Measurements from ENCODE around the gene FAM111B. TPM values are rescaled to one million over a fixed set of nuclear protein-coding genes. Genes with fewer than 3 reads are reported as not detected.

The FAM111B gene
- total RNA-seq, 1 experiment from 2014 or later = 26.7 TPM

DNA sequence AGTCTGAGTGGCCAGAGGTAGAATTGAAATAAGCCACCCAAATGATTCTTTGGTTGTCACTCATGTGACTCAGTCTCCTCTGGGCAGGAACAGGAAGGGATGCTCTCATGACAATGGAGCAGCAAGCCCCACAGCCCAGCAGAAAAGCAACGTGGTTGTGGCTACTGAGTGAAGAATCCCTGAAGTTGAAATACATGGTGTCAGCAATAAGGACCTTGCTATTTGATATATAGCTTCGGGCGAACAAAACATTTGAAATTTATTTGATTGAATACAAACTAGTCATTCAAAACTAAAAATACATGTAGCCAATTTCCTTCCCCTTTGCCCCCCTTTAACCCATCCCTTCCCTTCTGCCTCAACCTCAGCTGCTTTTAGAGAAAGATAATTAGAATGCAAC, 50.4 kb downstream of the FAM111B start:
- no peaks in the 10 kb centered on the region for H3K4me1 ChIP-seq (ENCODE audit: insufficient read depth, low read length)
- H3K27me3 ChIP-seq (ENCODE audit: low read length) = peaks cover 23% of the 10 kb centered on the region; the same call in 1 of the 2 replicates
- no peaks in the 10 kb centered on the region for H3F3A ChIP-seq (ENCODE audit: low read length, unreplicated experiment)
- ChIA-PET CTCF (interaction anchor here (1.4 to 1.5 kb wide), 2 partner anchors 14 to 15 kb away, joined by 3 to 13 read pairs; partner anchors contain the start of genes DTX4 and FAM111A), POLR2A (ENCODE audit: unreplicated experiment) (no interaction called here)
- H3K4me3 ChIP-seq (ENCODE audit: low read length) = no peak overlapping the region
- no peak for ATAC-seq
- no peak for TF ChIP-seq EZH2phosphoT487 (IDR thresholded peaks at IDR 0.05; ENCODE audit: borderline replicate concordance, low read length)
- TF ChIP-seq EZH2 (IDR thresholded peaks at IDR 0.05; ENCODE audit: low read length, unreplicated experiment) = no peak
- H3K27ac ChIP-seq (ENCODE audit: low read length) = no peak overlapping the region
- H3K9me2 ChIP-seq (replicated peaks; ENCODE audit: low read length) = no peaks in the 10 kb centered on the region
- no peak for DNase-seq
- H3K36me3 ChIP-seq (ENCODE audit: low read depth, low read length) = peaks cover 3% of the 10 kb centered on the region; the same call in 1 of the 2 replicates
- no peaks in the 10 kb centered on the region for H3K79me2 ChIP-seq (ENCODE audit: low read length)
- H3K4me2 ChIP-seq (ENCODE audit: low read length) = no peak overlapping the region
- intact Hi-C loops (cut with micrococcal nuclease) = no loop called here
- no peak overlapping the region for H2AFZ ChIP-seq (ENCODE audit: low read length)
- H4K20me1 ChIP-seq (ENCODE audit: low read length) = no peaks in the 10 kb centered on the region
- H3K9ac ChIP-seq (ENCODE audit: low read length) = no peak overlapping the region
- H3K9me3 ChIP-seq (ENCODE audit: low read length) = no peaks in the 10 kb centered on the region
- no TSS peak for BruUV-seq (replicated peaks)

DNA sequence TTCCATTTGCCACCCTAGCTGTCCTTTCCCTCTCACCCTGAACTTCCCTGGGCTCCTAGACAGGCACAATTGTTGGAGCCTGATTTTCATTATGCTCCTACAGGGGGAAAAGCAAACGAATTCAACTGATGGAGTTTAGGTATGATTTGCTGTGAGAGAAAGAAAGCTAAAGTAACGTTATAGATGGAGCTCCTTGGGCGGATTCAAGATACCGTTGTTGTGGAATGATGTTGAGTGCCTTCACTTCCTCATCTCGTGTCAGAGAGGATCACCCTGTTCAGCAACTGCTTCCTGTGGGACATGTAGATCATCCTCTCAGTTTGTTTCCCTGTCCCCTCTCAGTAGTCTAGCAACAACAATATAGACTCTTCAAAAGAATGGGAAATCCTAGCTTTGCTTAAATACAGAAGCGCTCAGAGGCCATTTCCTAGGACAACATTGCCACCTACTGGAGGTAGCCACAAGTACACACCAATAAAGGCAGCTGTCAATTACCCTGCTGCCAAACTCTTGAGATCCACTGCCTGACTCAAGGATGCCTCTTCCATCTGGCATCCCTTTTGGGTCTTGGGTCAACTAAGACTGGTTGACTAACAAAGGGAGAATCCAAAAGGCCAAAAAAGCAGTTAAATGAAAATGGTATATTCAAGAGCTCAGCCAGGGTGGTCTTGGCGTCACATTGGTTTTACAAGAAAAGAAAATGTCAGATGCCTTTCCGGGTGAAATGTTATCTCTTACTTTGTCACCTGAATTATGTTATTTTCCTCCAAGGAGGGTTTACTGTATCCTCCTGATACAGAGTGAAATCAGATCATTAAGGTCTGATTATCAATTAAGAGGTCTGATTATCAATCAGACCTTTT, 51.4 kb downstream of the FAM111B start:
- DNase-seq = peak; percentile 85
- intact Hi-C loops (cut with micrococcal nuclease) = loop anchor here (1.0 kb wide), 4 partner anchors 16 to 504 kb away; partner anchors contain the start of gene FAM111A

DNA sequence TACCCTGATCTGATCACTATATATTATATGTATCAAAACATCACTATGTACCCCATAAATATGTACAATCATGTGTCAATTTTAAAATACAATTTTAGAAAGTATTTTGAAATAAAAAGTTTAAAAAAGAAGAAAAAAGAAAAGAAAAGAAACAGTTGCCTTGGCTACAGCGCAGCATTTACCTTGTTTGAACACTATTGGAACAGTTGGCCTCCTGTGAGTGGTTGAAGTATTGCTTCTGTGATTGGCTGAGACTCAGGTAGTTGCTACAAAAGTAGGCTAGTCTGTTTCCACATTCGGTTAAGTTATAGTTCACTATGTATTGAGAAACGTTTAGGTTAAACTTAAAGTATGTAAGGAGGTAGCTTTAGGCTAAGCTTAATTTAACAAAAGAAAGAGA, 57.0 kb downstream of the FAM111B start:
- TF ChIP-seq EZH2 (IDR thresholded peaks at IDR 0.05; ENCODE audit: low read length, unreplicated experiment) = no peak
- H3K9me2 ChIP-seq (replicated peaks; ENCODE audit: low read length) = no peaks in the 10 kb centered on the region
- H3K9ac ChIP-seq (ENCODE audit: low read length) = no peak overlapping the region
- no peaks in the 10 kb centered on the region for H3F3A ChIP-seq (ENCODE audit: low read length, unreplicated experiment)
- no peak overlapping the region for H3K4me3 ChIP-seq (ENCODE audit: low read length)
- no peak for ATAC-seq
- no peaks in the 10 kb centered on the region for H3K36me3 ChIP-seq (ENCODE audit: low read depth, low read length)
- H3K9me3 ChIP-seq (ENCODE audit: low read length) = no peaks in the 10 kb centered on the region
- DNase-seq = peak; percentile 12
- peaks cover 62% of the 10 kb centered on the region for H3K27me3 ChIP-seq (ENCODE audit: low read length)
- BruUV-seq (replicated peaks) = no TSS peak
- intact Hi-C loops (cut with micrococcal nuclease) = no loop called here
- no peak overlapping the region for H3K4me2 ChIP-seq (ENCODE audit: low read length)
- H3K27ac ChIP-seq (ENCODE audit: low read length) = no peak overlapping the region
- no peaks in the 10 kb centered on the region for H3K79me2 ChIP-seq (ENCODE audit: low read length)
- no peak overlapping the region for H2AFZ ChIP-seq (ENCODE audit: low read length)
- H3K4me1 ChIP-seq (ENCODE audit: insufficient read depth, low read length) = no peaks in the 10 kb centered on the region
- POLR2A ChIA-PET (ENCODE audit: unreplicated experiment) = no interaction called here
- H4K20me1 ChIP-seq (ENCODE audit: low read length) = no peaks in the 10 kb centered on the region
- CTCF ChIA-PET = interaction anchor here (0.6 kb wide), 1 partner anchor 588 kb away, joined by 3 read pairs; the partner anchor contains the start of gene LPXN

More for the DNA sequence above, 51.4 kb downstream of the FAM111B start:
- ChIA-PET CTCF (interaction anchor here (0.6 to 1.5 kb wide), 12 partner anchors 13 to 582 kb away, joined by 3 to 13 read pairs (median 4); partner anchors contain the start of genes DTX4, FAM111A and FAM111B), POLR2A (ENCODE audit: unreplicated experiment) (no interaction called here)
- Histone ChIP-seq H3K79me2 (ENCODE audit: low read length) (no peaks in the 10 kb centered on the region), H3K27me3 (ENCODE audit: low read length) (peaks cover 29% of the 10 kb centered on the region), H3K4me3 (ENCODE audit: low read length) (no peak overlapping the region), H3F3A (ENCODE audit: low read length, unreplicated experiment) (no peaks in the 10 kb centered on the region), H3K4me1 (ENCODE audit: insufficient read depth, low read length) (no peaks in the 10 kb centered on the region), H3K9me3 (ENCODE audit: low read length) (no peaks in the 10 kb centered on the region), H3K4me2 (ENCODE audit: low read length) (no peak overlapping the region), H3K27ac (ENCODE audit: low read length) (no peak overlapping the region), H3K9ac (ENCODE audit: low read length) (no peak overlapping the region), H3K36me3 (ENCODE audit: low read depth, low read length) (no peaks in the 10 kb centered on the region), H3K9me2 (replicated peaks; ENCODE audit: low read length) (no peaks in the 10 kb centered on the region), H4K20me1 (ENCODE audit: low read length) (no peaks in the 10 kb centered on the region), H2AFZ (ENCODE audit: low read length) (no peak overlapping the region)
- ATAC-seq = peak; percentile 93
- TF ChIP-seq EZH2phosphoT487 (IDR thresholded peaks at IDR 0.05; ENCODE audit: borderline replicate concordance, low read length) (no peak), EZH2 (IDR thresholded peaks at IDR 0.05; ENCODE audit: low read length, unreplicated experiment) (no peak)
- TF ChIP-seq, protein P1, sequence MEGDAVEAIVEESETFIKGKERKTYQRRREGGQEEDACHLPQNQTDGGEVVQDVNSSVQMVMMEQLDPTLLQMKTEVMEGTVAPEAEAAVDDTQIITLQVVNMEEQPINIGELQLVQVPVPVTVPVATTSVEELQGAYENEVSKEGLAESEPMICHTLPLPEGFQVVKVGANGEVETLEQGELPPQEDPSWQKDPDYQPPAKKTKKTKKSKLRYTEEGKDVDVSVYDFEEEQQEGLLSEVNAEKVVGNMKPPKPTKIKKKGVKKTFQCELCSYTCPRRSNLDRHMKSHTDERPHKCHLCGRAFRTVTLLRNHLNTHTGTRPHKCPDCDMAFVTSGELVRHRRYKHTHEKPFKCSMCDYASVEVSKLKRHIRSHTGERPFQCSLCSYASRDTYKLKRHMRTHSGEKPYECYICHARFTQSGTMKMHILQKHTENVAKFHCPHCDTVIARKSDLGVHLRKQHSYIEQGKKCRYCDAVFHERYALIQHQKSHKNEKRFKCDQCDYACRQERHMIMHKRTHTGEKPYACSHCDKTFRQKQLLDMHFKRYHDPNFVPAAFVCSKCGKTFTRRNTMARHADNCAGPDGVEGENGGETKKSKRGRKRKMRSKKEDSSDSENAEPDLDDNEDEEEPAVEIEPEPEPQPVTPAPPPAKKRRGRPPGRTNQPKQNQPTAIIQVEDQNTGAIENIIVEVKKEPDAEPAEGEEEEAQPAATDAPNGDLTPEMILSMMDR (conservative IDR thresholded peaks at IDR 0.05; ENCODE audit: low read depth, low read length) = peak; percentile 94
- no TSS peak for BruUV-seq (replicated peaks)
